H1 (cell line): Measurements from ENCODE around the gene UNK. TPM values are rescaled to one million over a fixed set of nuclear protein-coding genes. Genes with fewer than 3 reads are reported as not detected.

ENCODE experiments used
- CTCF ChIA-PET: fragments of 300-600 bp; sonication (Branson Sonifier 250); formaldehyde crosslinking; loops from one replicate; lab custom pipeline; 2021; ENCODE audit not compliant: partially characterized antibody; lab: Charles Lee
- POLR2A ChIA-PET: fragments of 300-600 bp; sonication (Branson Sonifier 250); formaldehyde crosslinking; loops from one replicate; lab custom pipeline; 2021; ENCODE audit warnings: inconsistent platforms; ENCODE audit not compliant: partially characterized antibody; lab: Charles Lee
- DNase-seq, 2 experiments: peaks; one replicate each; pipeline versions ENCODE4 v3.0.0 to v3.0.0-alpha.2; 2010 to 2022; ENCODE audit warnings: low spot score in 2 of 2, low read depth in 1 of 2, mixed read lengths in 1 of 2
- FAIRE-seq: peaks from 2 replicates; lab custom pipeline; 2011; peaks lifted over from hg19 to GRCh38; lab: Jason Lieb, UNC
- H2AFZ ChIP-seq: 2 replicates; pipeline ENCODE4 v1.8.1; 2012; ENCODE audit warnings: low read length, inconsistent platforms
- H2AK5ac ChIP-seq: 2 replicates; pipeline ENCODE4 v1.6.1; 2013; ENCODE audit warnings: low read depth, low read length
- H2BK120ac ChIP-seq: replicated peaks from 2 replicates; pipeline ENCODE3; 2013; ENCODE audit warnings: low read depth, low read length, inconsistent platforms
- H2BK12ac ChIP-seq: 2 replicates; pipeline ENCODE4 v1.6.1; 2013; ENCODE audit warnings: low read depth, low read length
- H2BK15ac ChIP-seq: 2 replicates; pipeline ENCODE4 v1.6.1; 2013; ENCODE audit warnings: low read length
- H2BK20ac ChIP-seq: 2 replicates; pipeline ENCODE4 v1.6.1; 2013; ENCODE audit warnings: low read length
- H2BK5ac ChIP-seq: 2 replicates; pipeline ENCODE4 v1.6.1; 2013; ENCODE audit warnings: low read depth, low read length
- H3K14ac ChIP-seq: 2 replicates; pipeline ENCODE4 v1.6.1; 2013; ENCODE audit warnings: inconsistent platforms; ENCODE audit not compliant: insufficient read length
- H3K18ac ChIP-seq: 2 replicates; pipeline ENCODE4 v1.6.1; 2013; ENCODE audit warnings: low read length; ENCODE audit errors: extremely low read depth
- H3K23ac ChIP-seq: 2 replicates; pipeline ENCODE4 v1.6.1; 2013; ENCODE audit warnings: inconsistent platforms; ENCODE audit not compliant: insufficient read length
- H3K23me2 ChIP-seq: 2 replicates; pipeline ENCODE4 v1.6.1; 2013; ENCODE audit warnings: low read depth, low read length
- H3K27ac ChIP-seq: 2 replicates; pipeline ENCODE4 v1.6.1; 2011; ENCODE audit warnings: low read depth, low read length, inconsistent platforms
- H3K27me3 ChIP-seq, 4 experiments: replicated peaks in 1 of 4; 1 replicate in 1 of 4; 2 replicates in 3 of 4; pipeline versions ENCODE4 v1.6.1 to v1.8.1; 2011 to 2013; ENCODE audit warnings: low read length in 3 of 4, mild to moderate bottlenecking in 3 of 4, inconsistent platforms in 2 of 4, mixed read lengths in 2 of 4, moderate library complexity in 1 of 4; ENCODE audit not compliant: control insufficient read depth in 3 of 4, insufficient read depth in 3 of 4; ENCODE audit errors: extremely low read depth in 1 of 4
- H3K36me3 ChIP-seq, 4 experiments: 2 replicates each; pipeline versions ENCODE4 v1.6.1 to v1.8.1; 2011 to 2013; ENCODE audit warnings: mild to moderate bottlenecking in 4 of 4, low read length in 3 of 4, moderate library complexity in 2 of 4, control low read depth in 1 of 4, inconsistent platforms in 1 of 4; ENCODE audit not compliant: insufficient read depth in 4 of 4, control insufficient read depth in 2 of 4
- H3K4ac ChIP-seq: replicated peaks from 2 replicates; pipeline ENCODE3; 2013; ENCODE audit warnings: low read length, low read depth, mixed read lengths, inconsistent platforms; ENCODE audit not compliant: insufficient read length
- H3K4me1 ChIP-seq, 4 experiments: replicated peaks in 1 of 4; 1 replicate in 1 of 4; 2 replicates in 3 of 4; pipeline versions ENCODE4 v1.6.1 to v1.8.1; 2011 to 2013; ENCODE audit warnings: low read length in 3 of 4, inconsistent platforms in 2 of 4, mixed read lengths in 1 of 4; ENCODE audit not compliant: insufficient read depth in 4 of 4, control insufficient read depth in 3 of 4
- H3K4me2 ChIP-seq, 2 experiments: 2 replicates each; pipeline versions ENCODE4 v1.6.1 to v1.8.1; 2011 to 2013; ENCODE audit warnings: low read depth in 2 of 2, low read length in 2 of 2, control low read depth in 1 of 2, inconsistent platforms in 1 of 2, mild to moderate bottlenecking in 1 of 2; ENCODE audit not compliant: insufficient read depth in 1 of 2
- H3K4me3 ChIP-seq, 4 experiments: fragments of 200-600, 300-600 bp in 1 of 4; sonication (generic), shearing (Covaris generic), sonication (Bioruptor Twin) in 1 of 4; 2 replicates each; pipeline versions ENCODE4 v1.5.1 to v1.8.1; 2011 to 2016; ENCODE audit warnings: low read length in 4 of 4, low read depth in 3 of 4, control low read depth in 2 of 4, inconsistent platforms in 2 of 4, mild to moderate bottlenecking in 2 of 4, mixed read lengths in 1 of 4, moderate library complexity in 1 of 4; ENCODE audit not compliant: insufficient read depth in 2 of 4; ENCODE audit errors: extremely low read depth in 1 of 4
- H3K56ac ChIP-seq: replicated peaks from 2 replicates; pipeline ENCODE3; 2013; ENCODE audit warnings: low read depth, mild to moderate bottlenecking, mixed read lengths, low read length, inconsistent platforms; ENCODE audit not compliant: insufficient read length
- H3K79me1 ChIP-seq: 2 replicates; pipeline ENCODE4 v1.6.1; 2013; ENCODE audit warnings: low read depth, low read length, control low read depth
- H3K79me2 ChIP-seq, 2 experiments: 2 replicates each; pipeline versions ENCODE4 v1.6.1 to v1.8.1; 2012 to 2013; ENCODE audit warnings: low read length in 2 of 2, mild to moderate bottlenecking in 2 of 2, inconsistent platforms in 1 of 2; ENCODE audit not compliant: insufficient read depth in 2 of 2, control insufficient read depth in 1 of 2
- H3K9ac ChIP-seq, 4 experiments: replicated peaks in 1 of 4; 1 replicate in 1 of 4; 2 replicates in 3 of 4; pipeline versions ENCODE4 v1.6.1 to v1.8.1; 2011 to 2013; ENCODE audit warnings: low read depth in 3 of 4, low read length in 3 of 4, control low read depth in 2 of 4, mild to moderate bottlenecking in 2 of 4, moderate library complexity in 2 of 4, inconsistent platforms in 1 of 4; ENCODE audit errors: extremely low read depth in 1 of 4
- H3K9me3 ChIP-seq, 2 experiments: 2 replicates each; pipeline versions ENCODE4 v1.6.1 to v1.8.1; 2012 to 2013; ENCODE audit warnings: mild to moderate bottlenecking in 2 of 2, moderate library complexity in 2 of 2, control low read depth in 1 of 2, inconsistent platforms in 1 of 2, low read depth in 1 of 2, low read length in 1 of 2, mixed read lengths in 1 of 2; ENCODE audit not compliant: insufficient read depth in 2 of 2
- H4K20me1 ChIP-seq, 2 experiments: replicated peaks in 1 of 2; 2 replicates each; pipeline versions ENCODE3 to v1.8.1; 2011 to 2013; ENCODE audit warnings: inconsistent platforms in 2 of 2, low read length in 2 of 2, mild to moderate bottlenecking in 1 of 2; ENCODE audit not compliant: insufficient read depth in 2 of 2, control insufficient read depth in 1 of 2
- H4K5ac ChIP-seq: 2 replicates; pipeline ENCODE4 v1.6.1; 2013; ENCODE audit warnings: low read length, low read depth, mixed read lengths, inconsistent platforms; ENCODE audit not compliant: insufficient read length
- H4K8ac ChIP-seq: 2 replicates; pipeline ENCODE4 v1.8.0; 2013; ENCODE audit warnings: mild to moderate bottlenecking, moderate library complexity, low read length, inconsistent platforms; ENCODE audit not compliant: insufficient read depth; ENCODE audit errors: extremely low read depth
- H4K91ac ChIP-seq: replicated peaks from 2 replicates; pipeline ENCODE3; 2013; ENCODE audit warnings: low read length, mixed read lengths, inconsistent platforms; ENCODE audit not compliant: insufficient read length
- JUN ChIP-seq: IDR thresholded peaks from 2 replicates; pipeline ENCODE4 v1.6.1; 2011; ENCODE audit warnings: low read depth, mild to moderate bottlenecking, improper control_type of control experiment, low read length
- MAFK ChIP-seq: IDR thresholded peaks from 2 replicates; pipeline ENCODE4 v1.6.1; 2012; ENCODE audit warnings: low read depth, mild to moderate bottlenecking, improper control_type of control experiment, low read length
- RAD21 ChIP-seq, 2 experiments: IDR thresholded peaks in 1 of 2; conservative IDR thresholded peaks in 1 of 2; 2 replicates each; pipeline ENCODE4 v1.6.1; 2011; ENCODE audit warnings: low read depth in 2 of 2, low read length in 2 of 2, improper control_type of control experiment in 1 of 2, inconsistent platforms in 1 of 2, mild to moderate bottlenecking in 1 of 2, moderate library complexity in 1 of 2
- WGBS, 2 experiments: shearing (Covaris generic) in 1 of 2; methylation state at CpG; one replicate each; pipeline versions ENCODE4 v1.1.6 to v1.1.7; 2013 to 2015; ENCODE audit warnings: low lambda C conversion rate in 2 of 2, mixed read lengths in 2 of 2, inconsistent platforms in 1 of 2, low coverage in 1 of 2, missing lambda C conversion rate in 1 of 2; ENCODE audit not compliant: insufficient replicate concordance in 2 of 2, insufficient coverage in 1 of 2, insufficient read length in 1 of 2; ENCODE audit errors: extremely low coverage in 1 of 2, missing lambda C conversion rate in 1 of 2; 5-methylcytosine and 5-hydroxymethylcytosine counted together
- polyA plus RNA-seq, 7 experiments: library from polyadenylated mRNA; depleted of rRNA in 3 of 7; stranded (reverse) in 5 of 7; unstranded in 2 of 7; fragments of >200 nt in 5 of 7; fragments of 200-250 nt in 2 of 7; gene quantifications; 1 replicate in 5 of 7; 2 replicates in 1 of 7; 4 replicates in 1 of 7; pipeline versions ENCODE4 v1.2.1 to v1.2.3, GENCODE V29; 2011 to 2013; ENCODE audit warnings: missing spikeins in 2 of 7, mixed read lengths in 2 of 7
- total RNA-seq: library from RNA; stranded (reverse); fragmentation: NEBNext Ultra II Directional; extraction: Animal tissue kit (Norgen Biotek cat#: 25700); gene quantifications from 2 replicates; pipeline ENCODE4 v1.2.1, GENCODE V29; 2021
- TF ChIP-seq, protein P1 (sequence below): IDR thresholded peaks from 2 replicates; pipeline ENCODE4 v1.6.1; 2011; ENCODE audit warnings: low read length, improper control_type of control experiment
- TF ChIP-seq, protein P2 (sequence below), 3 experiments: IDR thresholded peaks; 1 replicate in 2 of 3; 2 replicates in 1 of 3; pipeline versions ENCODE4 v1.5.1 to v1.6.1; 2011; ENCODE audit warnings: low read length in 3 of 3, mild to moderate bottlenecking in 3 of 3, inconsistent platforms in 2 of 3, low read depth in 1 of 3, moderate library complexity in 1 of 3; ENCODE audit not compliant: insufficient read depth in 1 of 3; ENCODE audit errors: control extremely low read depth in 1 of 3

Gene UNK
- total and polyA plus RNA-seq, 2 of the 8 experiments (the other 6 are each of a cell fraction or from before 2014, with no cell fraction given) = 24.2 to 33.3 TPM

DNA sequence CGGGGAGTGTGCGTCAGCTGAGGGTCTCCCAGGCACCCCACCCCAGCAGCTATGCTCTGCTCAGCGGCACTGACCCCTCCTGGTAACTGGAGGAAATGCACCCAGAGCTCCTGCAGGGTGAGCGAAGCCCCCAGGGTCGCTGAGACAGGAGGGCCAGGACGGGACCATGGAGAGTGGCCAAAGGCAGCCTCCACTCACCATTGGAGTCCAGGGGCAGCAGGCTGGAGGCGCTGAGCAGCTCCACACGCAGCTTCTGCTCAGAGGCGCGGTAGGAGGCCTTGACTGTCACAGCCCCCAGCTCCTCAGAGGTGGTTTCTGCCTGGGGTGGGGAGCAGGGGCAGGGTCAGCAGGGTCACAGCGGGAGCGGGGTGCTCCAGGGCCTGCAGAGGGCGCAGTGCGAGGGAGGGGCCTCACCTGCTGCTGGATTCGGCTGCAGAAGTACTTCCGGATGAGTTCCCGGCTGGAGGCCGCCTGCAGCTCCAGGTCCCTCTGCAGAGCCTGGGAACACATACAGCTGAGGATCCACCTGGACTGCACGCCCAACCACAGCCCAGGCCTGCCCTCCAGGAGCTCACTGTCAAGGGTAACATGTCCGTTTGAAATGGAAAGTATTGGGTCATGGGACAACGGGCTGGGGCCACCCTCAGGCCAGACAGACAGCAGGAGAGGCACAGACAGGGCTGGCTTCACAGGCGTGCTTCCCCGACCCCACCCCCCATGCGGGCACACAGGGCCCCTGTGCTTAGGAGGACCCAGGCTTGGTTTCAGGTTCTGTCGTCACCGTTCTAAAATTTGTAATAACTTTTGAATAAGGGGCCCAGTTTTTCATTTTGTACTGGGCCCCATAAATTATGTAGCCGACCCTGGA, 45.8 kb downstream of the UNK start:
- Histone ChIP-seq H2BK5ac (peak overlapping the region; percentile 92; the same call in 1 of the 2 replicates), H2AFZ (no peak overlapping the region), H2BK20ac (peak overlapping the region; percentile 72; the same call in 1 of the 2 replicates), H4K20me1 (no peaks in the 10 kb centered on the region), H3K4me2 (peak overlapping the region; percentile 21 to 48), H4K5ac (peak overlapping the region; percentile 70), H3K79me1 (0 out of 2 replicates have a peak, but pooled peaks cover 2% of the 10 kb centered on the region), H4K8ac (peak overlapping the region; percentile 66), H3K9me3 (no peaks in the 10 kb centered on the region), H3K27me3 (no peaks in the 10 kb centered on the region), H2BK120ac (no peak overlapping the region), H3K4me1 (peaks cover 0 to 38% (median 27%) of the 10 kb centered on the region in 4 experiments; a peak in 6 of 7 replicates), H3K4me3 (peak overlapping the region in 1 of 4 experiments; percentile 11; a peak in 1 of 8 replicates), H2AK5ac (0 out of 2 replicates have a peak overlapping the region, but pooled peaks have one; percentile 33), H2BK12ac (peak overlapping the region; percentile 60; the same call in 1 of the 2 replicates), H3K9ac (no peak overlapping the region), H4K91ac (peak overlapping the region; percentile 93), H3K27ac (no peak overlapping the region), H3K14ac (no peak overlapping the region), H3K23me2 (peaks cover 2% of the 10 kb centered on the region; the same call in 1 of the 2 replicates), H3K79me2 (no peaks in the 10 kb centered on the region), H2BK15ac (peak overlapping the region; percentile 75; the same call in 1 of the 2 replicates), H3K4ac (peak overlapping the region; percentile 39), H3K56ac (no peak overlapping the region), H3K23ac (no peak overlapping the region), H3K36me3 (peaks cover 0 to 4% (median 0%) of the 10 kb centered on the region in 4 experiments; a peak in 2 of 8 replicates), H3K18ac (peak overlapping the region; percentile 93; the same call in 1 of the 2 replicates)
- POLR2A ChIA-PET = interaction anchor here (0.9 to 16.0 kb wide), 10 partner anchors 14 to 150 kb away, joined by 3 to 216 read pairs (median 3); partner anchors contain the start of genes MRPL38, UNC13D, UNK and WBP2
- CTCF ChIA-PET = interaction anchor here (0.6 to 21.9 kb wide), 42 partner anchors 14 to 416 kb away, joined by 3 to 563 read pairs (median 5); partner anchors contain the start of genes GALK1, SMIM5, TRIM65 and UNC13D
- WGBS, 2 experiments = 61% methylated on average over 26 of the region's 27 CpGs; no CpG with 5 or more reads in 1 of the 2 experiments
- FAIRE-seq = no peak
- peak; percentile 70 to 90 for DNase-seq
- TF ChIP-seq, protein P1, sequence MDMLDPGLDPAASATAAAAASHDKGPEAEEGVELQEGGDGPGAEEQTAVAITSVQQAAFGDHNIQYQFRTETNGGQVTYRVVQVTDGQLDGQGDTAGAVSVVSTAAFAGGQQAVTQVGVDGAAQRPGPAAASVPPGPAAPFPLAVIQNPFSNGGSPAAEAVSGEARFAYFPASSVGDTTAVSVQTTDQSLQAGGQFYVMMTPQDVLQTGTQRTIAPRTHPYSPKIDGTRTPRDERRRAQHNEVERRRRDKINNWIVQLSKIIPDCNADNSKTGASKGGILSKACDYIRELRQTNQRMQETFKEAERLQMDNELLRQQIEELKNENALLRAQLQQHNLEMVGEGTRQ = peak; percentile 53
- TF ChIP-seq JUN (no peak), RAD21 (IDR thresholded peaks at IDR 0.05 in 1 of 2, conservative IDR thresholded peaks at IDR 0.05 in 1 of 2; ENCODE audit: low read depth in 2 of 2, low read length in 2 of 2) (peak; percentile 22 to 37; a peak in 2 of 4 replicates), MAFK (no peak)
- TF ChIP-seq, protein P2, sequence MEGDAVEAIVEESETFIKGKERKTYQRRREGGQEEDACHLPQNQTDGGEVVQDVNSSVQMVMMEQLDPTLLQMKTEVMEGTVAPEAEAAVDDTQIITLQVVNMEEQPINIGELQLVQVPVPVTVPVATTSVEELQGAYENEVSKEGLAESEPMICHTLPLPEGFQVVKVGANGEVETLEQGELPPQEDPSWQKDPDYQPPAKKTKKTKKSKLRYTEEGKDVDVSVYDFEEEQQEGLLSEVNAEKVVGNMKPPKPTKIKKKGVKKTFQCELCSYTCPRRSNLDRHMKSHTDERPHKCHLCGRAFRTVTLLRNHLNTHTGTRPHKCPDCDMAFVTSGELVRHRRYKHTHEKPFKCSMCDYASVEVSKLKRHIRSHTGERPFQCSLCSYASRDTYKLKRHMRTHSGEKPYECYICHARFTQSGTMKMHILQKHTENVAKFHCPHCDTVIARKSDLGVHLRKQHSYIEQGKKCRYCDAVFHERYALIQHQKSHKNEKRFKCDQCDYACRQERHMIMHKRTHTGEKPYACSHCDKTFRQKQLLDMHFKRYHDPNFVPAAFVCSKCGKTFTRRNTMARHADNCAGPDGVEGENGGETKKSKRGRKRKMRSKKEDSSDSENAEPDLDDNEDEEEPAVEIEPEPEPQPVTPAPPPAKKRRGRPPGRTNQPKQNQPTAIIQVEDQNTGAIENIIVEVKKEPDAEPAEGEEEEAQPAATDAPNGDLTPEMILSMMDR (IDR thresholded peaks at IDR 0.05; ENCODE audit: control extremely low read depth in 1 of 3, insufficient read depth in 1 of 3, low read depth in 1 of 3, low read length in 3 of 3) = peak; percentile 63 to 85 (median 70)
